Fibroblast of skin of left biceps (primary cell): ENCODE measurements around the gene USP4.
A peak's percentile ranks its signal among the peaks of the same experiment; 100 is the strongest.

Experiments
- DNase-seq, 2 experiments: peaks; one replicate each; pipeline ENCODE4 v3.0.0-alpha.2; 2013; ENCODE audit warnings: low read depth in 2 of 2

Gene USP4

DNA sequence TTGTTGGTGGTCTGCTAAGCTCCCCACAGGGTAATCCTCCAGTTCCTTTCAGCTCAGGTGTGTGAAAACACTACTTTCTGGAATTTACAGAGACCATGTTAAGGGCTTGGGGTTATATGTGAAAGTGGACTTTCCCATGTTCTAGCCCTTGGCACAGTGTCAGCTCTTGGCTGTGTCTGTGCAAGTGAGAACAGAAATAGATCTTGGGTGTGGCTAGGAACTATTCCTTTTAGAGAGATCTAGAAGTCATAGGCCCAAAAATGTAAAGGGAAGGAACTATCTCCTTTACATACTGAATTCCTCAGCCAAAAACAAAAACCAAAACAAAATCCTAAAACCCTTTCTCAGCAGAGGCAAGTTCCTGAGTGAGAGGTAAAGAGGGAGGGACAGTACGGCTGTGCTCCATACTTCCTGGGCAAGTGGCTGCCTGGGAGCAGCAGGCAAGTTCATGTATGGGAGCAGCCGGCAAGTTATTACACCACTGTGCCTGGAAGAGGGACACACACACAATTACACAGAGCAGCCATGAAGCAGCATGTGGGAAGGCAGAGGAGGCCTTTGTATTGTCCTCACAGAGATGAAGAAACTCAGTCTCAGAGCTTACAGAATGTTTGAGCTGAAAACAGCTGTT is 43.0 kb downstream of the USP4 start:
- DNase-seq, result no peak

DNA sequence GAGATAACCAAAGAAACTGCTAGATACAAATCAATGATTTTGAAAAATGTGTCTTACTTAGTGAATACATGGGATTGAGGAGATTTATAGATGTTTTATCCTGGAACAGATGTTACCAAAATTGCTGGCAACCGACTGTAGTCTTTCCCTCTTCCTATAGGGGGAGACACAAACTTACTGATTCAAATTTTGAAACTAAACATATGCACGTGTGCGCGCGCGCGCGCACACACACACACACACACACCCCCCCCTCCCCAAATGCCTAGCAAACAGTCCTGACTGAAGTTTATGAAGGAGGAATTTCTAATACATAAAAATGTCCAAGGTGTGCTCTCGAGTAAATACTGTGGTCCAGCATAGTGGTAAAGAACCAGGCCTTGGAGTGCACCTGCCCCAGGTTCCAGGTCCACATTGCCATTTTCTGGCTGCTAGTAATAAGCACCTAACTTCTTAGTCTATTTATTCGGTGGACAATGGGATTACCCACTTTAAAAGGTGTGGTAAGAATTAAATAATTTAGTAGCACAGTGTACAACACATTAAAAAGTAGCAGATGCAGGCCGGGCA is 44.3 kb downstream of the USP4 start:
- peak in 1 of 2 experiments; percentile 13 for DNase-seq

DNA sequence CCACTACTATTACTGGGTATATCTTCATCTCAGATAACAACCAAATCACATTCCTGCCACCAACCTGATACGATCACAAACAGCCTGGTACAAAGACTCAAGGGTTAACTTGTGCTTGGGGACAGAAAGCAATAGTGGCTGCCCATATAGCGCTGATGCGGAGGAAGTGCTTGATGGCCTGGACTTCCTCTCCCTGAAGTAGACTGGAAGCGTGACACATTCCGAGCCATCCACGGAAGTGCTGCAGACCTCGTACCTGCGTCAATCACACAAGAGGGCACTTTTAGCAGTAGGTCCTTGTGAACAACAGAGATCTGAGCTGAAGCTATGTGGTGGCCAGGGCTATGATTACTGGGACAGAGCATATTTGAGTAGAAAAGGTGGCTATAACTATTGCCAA is 45.5 kb downstream of the USP4 start:
- no peak for DNase-seq

DNA sequence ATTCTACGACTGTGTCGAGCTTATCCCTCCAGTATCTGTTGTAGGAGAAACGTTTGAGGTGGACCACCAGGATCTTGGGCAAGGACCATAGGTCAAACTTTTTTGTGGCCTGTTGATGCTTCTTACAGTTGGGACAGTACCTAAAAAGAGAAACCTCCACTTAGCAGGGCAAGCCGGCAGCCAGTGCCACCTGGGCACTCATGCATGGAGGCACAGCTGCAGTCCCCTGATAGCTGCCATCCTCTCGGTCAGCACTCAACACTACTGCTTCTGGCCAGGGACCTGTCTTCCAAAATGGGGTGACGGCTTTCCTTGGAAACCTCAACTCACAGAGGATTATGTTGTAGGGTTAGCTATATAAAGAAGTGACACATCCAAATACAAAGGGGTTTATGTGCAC is 55.9 kb downstream of the USP4 start:
- DNase-seq, result no peak

DNA sequence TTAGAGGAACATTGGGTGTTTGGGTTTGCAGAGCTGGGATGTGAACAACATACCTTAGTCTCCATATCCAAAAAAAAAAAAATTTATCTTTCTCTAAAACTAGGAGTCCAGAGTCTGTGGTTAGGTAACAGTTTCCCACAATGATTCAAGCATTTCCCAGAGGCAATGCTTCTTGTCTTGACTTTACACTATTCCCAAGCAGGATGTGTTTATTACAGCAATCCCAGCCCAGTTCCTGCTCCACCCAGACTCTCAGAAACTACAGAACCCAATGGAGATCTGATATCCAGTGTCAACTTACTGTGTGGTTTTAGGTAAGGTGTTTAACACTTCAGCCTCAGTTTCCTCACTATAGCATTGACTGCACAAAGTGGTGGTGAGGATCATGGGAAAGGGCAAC is 60.5 kb downstream of the USP4 start:
- no peak for DNase-seq

DNA sequence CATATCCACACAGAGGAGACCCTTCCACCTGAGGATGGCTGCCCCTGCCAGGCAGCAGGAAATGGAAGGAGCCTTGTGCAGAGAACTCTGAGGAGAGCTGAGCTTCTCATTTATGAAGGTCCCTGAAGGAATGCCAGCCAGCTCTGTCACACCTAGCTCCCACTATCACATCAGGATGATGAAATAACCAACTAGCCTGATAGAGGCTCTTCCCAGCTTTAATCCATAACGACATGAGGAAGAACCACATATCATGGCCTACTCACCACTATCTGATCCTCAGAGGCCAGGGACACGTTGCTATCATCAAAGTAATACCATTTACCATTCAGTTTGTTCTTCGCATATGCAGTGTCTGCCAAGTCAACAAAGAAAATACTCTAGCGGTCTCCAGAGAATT is 61.3 kb downstream of the USP4 start:
- no peak for DNase-seq

DNA sequence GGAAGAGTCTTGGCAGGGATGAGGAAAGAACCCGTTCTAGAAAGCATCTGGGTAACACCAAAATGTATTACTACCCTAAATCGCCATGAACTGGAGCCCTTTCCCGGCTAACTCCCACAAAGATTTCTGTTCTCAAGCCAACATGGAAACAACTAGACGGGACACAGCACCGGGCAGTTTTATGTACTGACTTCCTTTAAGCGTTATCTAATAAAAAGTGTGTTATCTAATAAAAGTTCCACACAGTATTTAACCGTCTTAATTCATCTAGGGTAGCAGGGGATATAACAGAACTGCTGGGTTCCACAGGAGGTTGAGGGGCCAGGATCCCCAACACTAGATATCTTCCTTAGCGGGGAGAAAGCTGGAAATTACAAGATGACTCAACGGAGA is 62.5 kb downstream of the USP4 start:
- DNase-seq, result no peak

DNA sequence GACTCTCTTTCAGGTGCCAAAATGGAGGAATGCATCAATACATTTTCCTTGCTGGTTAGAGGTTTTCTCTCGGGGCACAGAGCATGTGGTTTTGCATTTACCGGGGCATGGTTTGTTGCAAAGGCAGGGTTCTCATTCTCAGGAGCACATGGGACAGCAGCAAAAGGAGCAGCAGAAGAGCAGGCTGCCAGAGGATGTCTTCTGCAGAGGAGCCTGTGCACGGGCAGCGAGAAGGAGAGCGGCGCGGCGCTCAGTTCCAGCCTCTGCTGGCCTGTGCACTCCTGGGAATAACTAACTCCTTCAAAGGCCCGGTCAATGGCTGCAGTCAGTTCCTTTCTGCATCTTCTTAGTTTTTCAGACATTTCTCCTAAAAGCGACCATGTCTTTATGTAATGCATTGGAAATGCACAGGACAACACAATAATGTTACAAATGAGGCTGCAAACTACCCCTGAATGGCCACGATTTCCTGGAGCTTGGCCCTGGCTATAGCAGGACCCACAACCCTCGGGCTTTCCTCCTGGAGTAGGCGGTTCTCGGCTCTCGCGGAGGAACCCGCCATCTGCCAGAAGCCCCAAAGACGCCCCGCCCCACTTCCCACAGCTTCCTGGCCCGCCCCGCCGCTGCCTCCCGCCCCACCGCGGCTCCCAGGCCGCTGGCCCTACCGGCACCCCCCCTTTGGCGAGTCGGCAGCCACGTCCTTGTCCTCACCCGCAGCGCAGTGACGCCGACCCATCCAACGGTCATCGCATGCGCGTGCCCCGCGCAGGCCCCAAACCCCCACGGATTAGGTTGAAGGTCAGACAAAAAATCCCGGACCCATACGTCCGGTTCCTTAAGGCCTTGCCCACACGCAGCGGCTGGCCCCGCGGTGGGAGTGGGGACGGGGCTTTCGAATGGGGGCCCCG is 63.1 kb downstream of the USP4 start, which contains the start of gene C3orf62:
Gene C3orf62 (minus strand): TSS at position 758 of the 908 bp plus-strand sequence. CDS start 360 bp downstream, at position 398.
- DNase-seq, result peak; percentile 51 to 55

DNA sequence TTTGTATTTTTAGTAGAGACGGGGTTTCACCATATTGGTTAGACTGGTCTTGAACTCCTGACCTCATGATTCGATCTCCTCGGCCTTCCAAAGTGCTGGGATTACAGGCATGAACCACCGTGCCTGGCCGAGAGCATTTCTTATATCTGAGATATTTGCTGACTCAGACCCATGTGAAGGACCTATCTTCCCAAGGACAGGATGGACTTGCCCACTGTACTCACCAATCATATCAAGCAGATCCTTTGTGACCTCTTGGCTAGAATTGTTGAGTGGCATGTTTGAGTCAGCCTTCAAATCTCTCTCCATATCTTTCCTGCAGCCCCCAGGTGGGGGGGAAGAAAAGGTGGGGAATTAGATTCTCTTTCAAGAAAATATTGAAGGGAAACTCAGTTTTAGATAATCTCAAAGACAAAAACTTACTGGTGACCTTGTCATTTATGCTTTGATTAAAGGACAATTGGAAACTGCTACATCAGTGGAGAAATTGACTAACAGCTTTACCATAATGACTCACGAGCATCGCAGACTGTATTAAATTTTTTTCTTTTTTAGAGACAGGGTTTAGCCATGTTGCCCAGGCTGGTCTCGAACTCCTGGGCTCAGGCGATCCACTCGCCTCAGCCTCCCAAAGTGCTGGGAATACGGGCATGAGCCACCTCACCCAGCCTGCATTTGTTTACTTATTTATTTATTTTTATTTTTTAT is 65.9 kb downstream of the USP4 start:
- no peak for DNase-seq

DNA sequence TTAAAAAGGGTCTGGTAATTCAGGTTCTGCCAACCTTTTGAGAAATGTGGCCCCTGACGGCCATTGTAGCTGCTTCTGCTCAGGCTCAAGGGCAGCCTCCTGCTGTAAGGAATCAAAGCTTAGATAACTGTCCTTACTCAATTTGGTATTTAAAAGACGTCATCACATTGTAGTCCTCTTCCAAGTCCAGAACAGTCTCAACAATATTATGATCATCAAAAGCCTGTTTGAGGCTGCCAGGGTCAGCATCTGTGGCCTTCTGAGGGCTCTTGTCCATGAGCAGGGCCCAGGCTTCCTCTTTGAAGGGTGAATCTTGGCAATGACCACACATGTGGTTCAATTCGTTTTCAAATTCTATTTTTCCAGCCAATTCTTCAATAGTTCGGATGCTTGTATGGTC is 68.8 kb downstream of the USP4 start:
- no peak for DNase-seq

DNA sequence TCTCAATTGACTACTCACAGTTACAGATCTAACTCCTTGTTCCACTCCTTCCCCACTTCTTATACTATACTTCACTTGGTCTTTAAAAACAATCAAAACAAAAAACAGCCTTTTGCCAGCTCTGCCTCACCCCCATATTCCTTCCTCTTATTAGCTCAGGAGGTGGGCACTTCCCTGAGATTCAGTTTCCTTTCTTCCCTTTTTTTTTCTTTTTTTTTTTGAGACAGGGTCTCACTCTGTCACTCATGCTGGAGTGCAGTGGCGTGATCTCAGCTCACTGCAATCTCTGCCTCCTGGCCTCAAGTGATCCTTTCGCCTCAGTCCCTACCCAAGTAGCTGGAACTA is 69.7 kb downstream of the USP4 start:
- DNase-seq, result no peak

DNA sequence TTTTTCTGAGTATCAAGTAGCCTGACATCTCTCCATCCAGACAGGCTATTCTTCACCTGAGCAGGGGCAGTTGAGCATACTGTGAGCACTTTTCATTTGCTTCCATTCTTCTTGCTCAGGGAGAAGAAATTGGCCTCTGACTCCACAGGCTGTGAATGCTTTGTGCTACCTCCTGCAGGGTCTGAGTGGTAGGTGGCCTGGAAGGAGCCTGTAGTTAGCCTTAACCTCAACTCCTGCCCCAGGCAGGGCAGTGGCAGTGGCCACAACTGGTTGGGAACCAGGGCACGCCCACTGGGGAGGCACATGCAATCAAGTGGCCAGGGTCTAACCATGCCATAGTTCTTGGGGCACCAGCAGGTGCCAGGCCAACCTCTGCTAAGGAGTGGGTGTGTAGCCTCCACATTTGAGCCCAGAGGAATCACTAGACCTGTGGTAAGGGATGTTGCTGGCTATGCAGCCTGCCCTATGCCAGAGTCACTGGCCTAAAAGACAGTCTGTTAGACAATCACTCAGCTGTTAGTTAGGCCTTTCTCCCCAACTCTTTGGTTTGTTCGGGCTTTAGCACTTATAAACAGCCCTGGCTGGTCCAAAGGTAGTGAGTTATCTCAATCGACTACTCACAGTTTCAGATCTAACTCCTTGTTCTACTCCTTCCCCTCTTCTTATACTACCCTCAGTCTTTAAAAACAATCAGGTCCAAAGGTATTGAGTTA is 70.3 kb downstream of the USP4 start:
- DNase-seq, result no peak

DNA sequence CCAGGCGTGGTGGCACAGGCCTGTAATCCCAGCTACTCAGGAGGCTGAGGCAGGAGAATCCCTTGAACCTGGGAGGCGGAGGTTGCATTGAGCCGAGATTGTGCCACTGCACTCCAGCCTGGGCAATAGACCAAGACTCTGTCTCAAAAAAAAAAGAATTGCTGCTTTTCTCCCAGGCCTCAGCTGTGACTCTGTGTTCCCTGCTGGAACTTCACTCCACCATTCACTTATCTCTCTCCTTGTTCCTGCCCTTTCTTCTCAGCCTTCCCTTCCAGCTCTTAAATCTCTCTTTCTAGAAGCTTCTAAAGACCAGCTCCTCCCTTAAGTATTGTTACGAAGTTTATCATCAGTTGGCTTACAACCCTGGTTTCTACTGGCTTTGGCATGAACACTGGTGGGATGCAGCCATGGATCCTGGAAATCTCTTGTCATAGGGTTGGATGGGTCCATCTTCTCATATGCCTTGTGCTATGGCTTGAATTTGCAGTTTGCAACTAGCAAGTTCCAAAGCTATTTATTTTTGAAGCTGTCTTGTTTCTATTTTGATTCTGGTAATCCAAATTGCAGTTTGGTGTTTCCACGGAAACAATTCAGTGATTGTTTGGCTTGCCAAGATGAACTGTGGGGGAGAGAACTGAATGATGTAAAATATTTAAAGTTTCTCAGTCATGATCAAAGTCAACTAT is 73.3 kb downstream of the USP4 start:
- no peak for DNase-seq

DNA sequence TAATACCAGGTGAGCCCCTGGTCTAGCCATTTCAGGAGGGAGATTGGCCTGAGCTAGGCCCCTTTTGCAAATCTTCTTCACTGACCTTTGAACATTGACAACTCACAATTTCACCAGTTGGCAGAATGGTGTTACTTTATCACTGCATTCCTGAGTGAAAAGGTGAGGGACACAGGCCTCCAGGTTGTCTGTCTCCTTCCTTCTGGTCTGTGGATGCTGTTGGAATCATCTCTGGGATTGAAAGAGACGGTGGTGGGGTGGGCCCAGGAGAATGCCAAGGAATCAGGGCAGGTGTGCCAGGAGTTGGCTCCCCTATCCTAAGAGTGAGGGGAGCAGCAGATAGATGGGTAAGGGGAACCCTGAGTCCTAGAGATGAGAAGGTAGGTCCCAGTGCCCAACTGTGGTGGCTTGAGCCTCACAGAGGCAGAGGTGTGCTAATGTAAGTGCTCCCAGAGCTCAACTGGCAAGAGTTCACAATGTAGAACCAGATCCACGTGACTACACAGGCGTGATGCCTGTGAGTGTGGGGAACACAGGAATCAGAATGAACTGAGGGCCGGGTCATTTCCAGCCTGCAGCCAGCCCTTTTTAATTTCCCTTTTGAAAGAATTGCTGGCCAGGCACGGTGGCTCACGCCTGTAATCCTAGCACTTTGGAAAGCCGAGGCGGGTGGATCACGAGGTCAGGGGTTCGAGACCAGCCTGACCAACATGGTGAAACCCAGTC is 74.0 kb downstream of the USP4 start:
- no peak for DNase-seq

DNA sequence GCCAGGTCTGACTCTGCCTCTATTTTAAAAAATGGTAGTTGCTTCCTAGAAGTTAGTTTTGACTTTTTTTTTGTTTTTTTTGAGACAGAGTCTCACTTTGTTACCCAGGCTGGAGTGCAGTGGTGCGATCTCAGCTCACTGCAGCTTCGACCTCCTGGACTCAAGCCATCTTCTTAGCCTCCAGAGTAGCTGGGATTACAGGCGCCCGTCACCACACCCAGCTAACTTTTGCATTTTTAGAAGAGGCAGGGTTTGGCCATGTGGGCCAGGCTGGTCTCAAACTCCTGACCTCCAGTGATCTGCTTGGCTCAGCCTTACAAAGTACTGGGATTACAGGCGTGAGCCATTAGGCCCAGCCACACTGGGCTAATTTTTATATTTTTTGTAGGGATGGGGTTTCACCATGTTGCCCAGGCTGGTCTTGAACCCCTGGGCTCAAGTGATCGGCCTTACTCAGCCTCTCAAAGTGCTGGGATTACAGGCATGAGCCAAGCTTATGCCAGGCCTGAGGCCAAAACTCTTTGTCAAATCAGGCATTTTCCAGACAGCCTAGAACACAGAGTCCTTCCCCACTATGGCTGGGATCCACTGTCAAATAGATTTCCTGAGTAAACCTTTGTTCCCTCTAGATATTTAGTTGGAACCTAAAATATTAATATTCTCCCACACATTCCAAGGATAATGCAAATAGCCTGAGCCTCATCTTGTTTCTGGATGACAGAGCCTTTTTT is 76.5 kb downstream of the USP4 start:
- no peak for DNase-seq

DNA sequence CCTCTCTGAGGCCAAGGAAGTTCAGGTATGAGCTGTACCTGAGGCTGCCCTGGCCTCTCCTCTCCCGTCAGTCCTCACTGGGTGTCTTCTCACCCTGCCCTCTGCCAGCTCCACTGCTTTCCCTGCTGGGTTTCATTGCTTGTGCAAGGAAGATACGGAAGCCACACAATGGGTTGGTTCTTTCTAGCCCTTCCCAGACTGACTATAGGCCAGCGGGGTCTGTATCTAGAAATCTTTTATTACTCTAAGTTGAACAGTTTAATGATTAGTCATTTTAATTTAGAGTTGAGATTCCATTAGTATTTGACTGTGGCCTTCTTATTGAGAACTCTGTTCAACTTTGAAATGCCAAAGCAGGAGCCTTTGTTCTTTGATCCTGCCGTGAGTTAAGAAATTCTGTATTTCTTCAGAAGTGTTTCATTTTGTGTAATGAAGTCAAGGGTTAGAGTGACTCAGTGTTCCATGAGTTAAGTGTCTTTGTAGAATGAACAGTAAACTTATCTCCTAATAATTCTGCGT is 79.0 kb downstream of the USP4 start:
- no peak for DNase-seq

DNA sequence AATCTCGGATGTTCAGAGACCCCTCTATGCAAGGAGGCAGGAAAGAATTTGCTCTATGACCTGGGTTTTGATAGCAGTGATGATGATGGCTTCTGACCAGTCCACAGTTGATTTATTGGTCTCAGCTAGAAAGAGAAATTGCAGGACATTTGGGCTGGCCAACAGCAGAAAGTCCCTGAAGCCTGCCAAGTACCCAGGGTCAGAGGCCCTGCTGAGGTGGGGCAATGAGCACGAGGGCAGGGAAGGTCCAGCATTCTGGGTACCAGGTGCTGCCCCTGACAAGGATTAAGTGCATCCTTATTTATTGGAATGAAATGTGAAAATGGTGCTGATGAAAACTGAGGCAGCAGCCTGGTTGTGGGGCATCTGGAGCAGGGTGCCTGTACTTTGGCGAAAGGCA is 82.7 kb downstream of the USP4 start:
- DNase-seq, result no peak

DNA sequence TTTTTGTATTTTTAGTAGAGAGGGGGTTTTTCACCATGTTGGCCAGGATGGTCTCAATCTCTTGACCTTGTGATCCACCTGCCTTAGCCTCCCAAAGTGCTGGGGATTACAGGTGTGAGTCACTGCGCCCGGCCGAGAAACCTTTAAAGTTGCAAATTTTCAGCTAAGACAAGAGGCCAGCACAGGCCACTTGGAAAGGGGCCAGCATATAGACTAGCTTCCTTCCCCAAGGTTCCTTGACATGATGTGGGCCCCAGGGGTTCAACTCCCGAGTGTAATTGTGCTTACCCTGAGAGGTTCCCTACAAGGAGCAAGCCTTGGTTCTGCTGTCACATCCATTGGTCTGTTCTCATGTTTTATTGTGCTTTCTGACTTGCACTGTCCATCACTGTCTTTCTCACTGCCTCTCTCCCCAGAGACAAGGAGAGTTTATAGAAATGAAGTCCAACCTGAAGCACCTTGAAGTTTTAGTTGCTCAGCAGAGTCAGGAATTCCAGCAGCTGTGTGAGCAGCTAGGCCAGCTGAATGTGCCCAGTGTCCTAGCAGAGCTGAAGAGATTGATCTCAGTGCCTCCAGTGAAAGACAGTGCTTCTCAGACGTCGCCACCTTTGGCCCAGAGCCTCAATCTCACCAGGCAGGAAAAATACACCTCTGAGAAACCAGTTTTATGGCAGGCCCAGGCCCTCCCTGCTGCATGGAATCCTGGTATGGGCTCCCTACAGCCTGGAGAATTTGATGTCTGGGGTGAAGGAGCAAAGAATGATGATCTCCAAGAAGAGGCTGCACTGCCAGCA is 83.9 kb downstream of the USP4 start:
- DNase-seq, result no peak

DNA sequence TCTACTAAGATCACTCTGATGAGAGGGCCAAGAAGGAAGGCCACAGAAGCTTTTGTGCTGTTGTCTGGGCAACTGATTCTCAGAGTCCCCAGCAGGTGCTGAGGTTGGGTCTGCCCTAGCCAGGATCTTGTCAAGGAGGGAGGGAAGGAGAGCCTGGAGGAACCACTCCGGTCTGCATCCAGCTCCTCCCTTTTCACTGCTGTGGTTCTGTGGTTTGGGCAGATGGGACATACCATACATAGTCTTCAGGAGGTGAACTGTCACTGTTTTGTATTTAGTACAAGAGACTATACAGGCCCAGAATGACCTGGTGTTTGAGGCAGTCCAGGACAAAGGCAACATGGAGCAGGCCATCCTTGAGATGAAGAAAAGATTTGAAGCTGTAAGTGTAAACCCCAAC is 84.7 kb downstream of the USP4 start:
- no peak for DNase-seq
